ENCODE measurements around the gene PLB1. TPM values are rescaled to one million over a fixed set of nuclear protein-coding genes. Genes with fewer than 3 reads are reported as not detected.
"Not testable (repeated sequence)": the region's sequence is repeated elsewhere in the genome, so short reads cannot be mapped to it uniquely, and the experiment has no call there.

The PLB1 gene
- total RNA-seq, 1 donor = 9.2 TPM

GRCh38 chr2:28454016-28454930, 41.6 kb upstream of the PLB1 start:
- Histone ChIP-seq H3K4me1 (ENCODE audit: insufficient read depth, low read length) (peaks cover 16% of the 10 kb centered on the region), H3K9me3 (ENCODE audit: low read depth, low read length) (no peaks in the 10 kb centered on the region), H3K4me3 (ENCODE audit: low read length) (no peak overlapping the region), H3K27me3 (ENCODE audit: insufficient read depth, low read length) (no peaks in the 10 kb centered on the region)

- Histone ChIP-seq H3K27me3 (ENCODE audit: insufficient read depth, low read length) (no peaks in the 10 kb centered on the region), H3K4me1 (ENCODE audit: insufficient read depth, low read length) (peaks cover 7% of the 10 kb centered on the region), H3K4me3 (ENCODE audit: low read length) (no peak overlapping the region), H3K9me3 (ENCODE audit: low read depth, low read length) (no peaks in the 10 kb centered on the region)
Observed at GRCh38 chr2:28457237-28457636, 38.6 kb upstream of the PLB1 start.

- Histone ChIP-seq H3K4me3 (ENCODE audit: low read length) (no peak overlapping the region), H3K9me3 (ENCODE audit: low read depth, low read length) (no peaks in the 10 kb centered on the region), H3K27me3 (ENCODE audit: insufficient read depth, low read length) (no peaks in the 10 kb centered on the region), H3K4me1 (ENCODE audit: insufficient read depth, low read length) (peaks cover 37% of the 10 kb centered on the region)
Observed at GRCh38 chr2:28461056-28461455, 34.8 kb upstream of the PLB1 start.

- Histone ChIP-seq H3K4me1 (ENCODE audit: insufficient read depth, low read length) (peaks cover 44% of the 10 kb centered on the region), H3K9me3 (ENCODE audit: low read depth, low read length) (no peaks in the 10 kb centered on the region), H3K27me3 (ENCODE audit: insufficient read depth, low read length) (no peaks in the 10 kb centered on the region), H3K4me3 (ENCODE audit: low read length) (no peak overlapping the region)
Observed at GRCh38 chr2:28462122-28462521, 33.7 kb upstream of the PLB1 start.

- Histone ChIP-seq H3K4me3 (ENCODE audit: low read length) (no peak overlapping the region), H3K9me3 (ENCODE audit: low read depth, low read length) (no peaks in the 10 kb centered on the region), H3K4me1 (ENCODE audit: insufficient read depth, low read length) (peaks cover 48% of the 10 kb centered on the region), H3K27me3 (ENCODE audit: insufficient read depth, low read length) (no peaks in the 10 kb centered on the region)
Observed at GRCh38 chr2:28463211-28463816, 32.5 kb upstream of the PLB1 start.

- Histone ChIP-seq H3K9me3 (ENCODE audit: low read depth, low read length) (no peaks in the 10 kb centered on the region), H3K27me3 (ENCODE audit: insufficient read depth, low read length) (no peaks in the 10 kb centered on the region), H3K4me3 (ENCODE audit: low read length) (no peak overlapping the region), H3K4me1 (ENCODE audit: insufficient read depth, low read length) (peaks cover 52% of the 10 kb centered on the region)
Observed at GRCh38 chr2:28463893-28464292, 32.0 kb upstream of the PLB1 start.

- Histone ChIP-seq H3K9me3 (ENCODE audit: low read depth, low read length) (no peaks in the 10 kb centered on the region), H3K27me3 (ENCODE audit: insufficient read depth, low read length) (no peaks in the 10 kb centered on the region), H3K4me3 (ENCODE audit: low read length) (no peak overlapping the region), H3K4me1 (ENCODE audit: insufficient read depth, low read length) (peaks cover 66% of the 10 kb centered on the region)
Observed at GRCh38 chr2:28465148-28465885, 30.5 kb upstream of the PLB1 start.

- no peak overlapping the region for H3K4me3 ChIP-seq (ENCODE audit: low read length)
- H3K9me3 ChIP-seq (ENCODE audit: low read depth, low read length) = no peaks in the 10 kb centered on the region
- peaks cover 57% of the 10 kb centered on the region for H3K4me1 ChIP-seq (ENCODE audit: insufficient read depth, low read length)
- H3K27me3 ChIP-seq (ENCODE audit: insufficient read depth, low read length) = no peaks in the 10 kb centered on the region
Observed at GRCh38 chr2:28469304-28469703, 26.6 kb upstream of the PLB1 start.

GRCh38 chr2:28469947-28470535, 25.8 kb upstream of the PLB1 start:
- H3K4me1 ChIP-seq (ENCODE audit: insufficient read depth, low read length) = peaks cover 50% of the 10 kb centered on the region
- H3K4me3 ChIP-seq (ENCODE audit: low read length) = no peak overlapping the region
- H3K9me3 ChIP-seq (ENCODE audit: low read depth, low read length) = no peaks in the 10 kb centered on the region
- H3K27me3 ChIP-seq (ENCODE audit: insufficient read depth, low read length) = no peaks in the 10 kb centered on the region

GRCh38 chr2:28470759-28471158, 25.1 kb upstream of the PLB1 start:
- Histone ChIP-seq H3K27me3 (ENCODE audit: insufficient read depth, low read length) (no peaks in the 10 kb centered on the region), H3K4me3 (ENCODE audit: low read length) (no peak overlapping the region), H3K9me3 (ENCODE audit: low read depth, low read length) (no peaks in the 10 kb centered on the region), H3K4me1 (ENCODE audit: insufficient read depth, low read length) (peaks cover 42% of the 10 kb centered on the region)

- peaks cover 40% of the 10 kb centered on the region for H3K4me1 ChIP-seq (ENCODE audit: insufficient read depth, low read length)
- H3K27me3 ChIP-seq (ENCODE audit: insufficient read depth, low read length) = no peaks in the 10 kb centered on the region
- H3K4me3 ChIP-seq (ENCODE audit: low read length) = no peak overlapping the region
- H3K9me3 ChIP-seq (ENCODE audit: low read depth, low read length) = no peaks in the 10 kb centered on the region
Observed at GRCh38 chr2:28471214-28471613, 24.6 kb upstream of the PLB1 start.

GRCh38 chr2:28471701-28472236, 24.1 kb upstream of the PLB1 start:
- peaks cover 35% of the 10 kb centered on the region for H3K4me1 ChIP-seq (ENCODE audit: insufficient read depth, low read length)
- H3K4me3 ChIP-seq (ENCODE audit: low read length) = no peak overlapping the region
- no peaks in the 10 kb centered on the region for H3K9me3 ChIP-seq (ENCODE audit: low read depth, low read length)
- no peaks in the 10 kb centered on the region for H3K27me3 ChIP-seq (ENCODE audit: insufficient read depth, low read length)

- not testable (repeated sequence) for H3K9me3 ChIP-seq (ENCODE audit: low read depth, low read length); H3K4me3 ChIP-seq (ENCODE audit: low read length); H3K27me3 ChIP-seq (ENCODE audit: insufficient read depth, low read length)
- peaks cover 35% of the 10 kb centered on the region for H3K4me1 ChIP-seq (ENCODE audit: insufficient read depth, low read length)
Observed at GRCh38 chr2:28472641-28473040, 23.2 kb upstream of the PLB1 start.

- Histone ChIP-seq H3K27me3 (ENCODE audit: insufficient read depth, low read length) (no peaks in the 10 kb centered on the region), H3K4me1 (ENCODE audit: insufficient read depth, low read length) (peaks cover 13% of the 10 kb centered on the region), H3K9me3 (ENCODE audit: low read depth, low read length) (no peaks in the 10 kb centered on the region), H3K4me3 (ENCODE audit: low read length) (no peak overlapping the region)
Observed at GRCh38 chr2:28475088-28475595, 20.7 kb upstream of the PLB1 start.

All from mononuclear cell (primary cell).